SH-SY5Y (cell line): ENCODE results near the gene PITPNC1.

Experiments used
- GATA2 ChIP-seq: IDR thresholded peaks from 2 replicates; pipeline ENCODE4 v1.6.1; 2011; ENCODE audit warnings: mild to moderate bottlenecking, low read depth, low read length
- GATA3 ChIP-seq: IDR thresholded peaks from 2 replicates; pipeline ENCODE4 v1.6.1; 2011; ENCODE audit warnings: low read depth, mild to moderate bottlenecking, low read length, moderate library complexity

The PITPNC1 gene

GRCh38 chr17:67492824-67493517 is 115.9 kb downstream of the PITPNC1 start:
- TF ChIP-seq GATA3 (no peak), GATA2 (no peak)

- TF ChIP-seq GATA2 (no peak), GATA3 (no peak)
Observed at GRCh38 chr17:67493812-67494211, 116.7 kb downstream of the PITPNC1 start.

GRCh38 chr17:67496286-67496685 is 119.2 kb downstream of the PITPNC1 start:
- TF ChIP-seq GATA3 = no peak
- no peak for TF ChIP-seq GATA2

- TF ChIP-seq GATA3 (no peak), GATA2 (no peak)
Observed at GRCh38 chr17:67499685-67500084, 122.6 kb downstream of the PITPNC1 start.

GRCh38 chr17:67500261-67500660 is 123.2 kb downstream of the PITPNC1 start:
- TF ChIP-seq GATA2 = no peak
- TF ChIP-seq GATA3 = no peak

- TF ChIP-seq GATA2 = no peak
- no peak for TF ChIP-seq GATA3
Observed at GRCh38 chr17:67500677-67501300, 123.7 kb downstream of the PITPNC1 start.

- no peak for TF ChIP-seq GATA2
- TF ChIP-seq GATA3 = no peak
Observed at GRCh38 chr17:67502151-67502550, 125.1 kb downstream of the PITPNC1 start.

GRCh38 chr17:67503184-67503583 is 126.1 kb downstream of the PITPNC1 start:
- TF ChIP-seq GATA2 (no peak), GATA3 (no peak)

- no peak for TF ChIP-seq GATA2
Observed at GRCh38 chr17:67503739-67504138, 126.7 kb downstream of the PITPNC1 start.

- TF ChIP-seq GATA2 = no peak
- no peak for TF ChIP-seq GATA3
Observed at GRCh38 chr17:67504182-67504581, 127.1 kb downstream of the PITPNC1 start.

- TF ChIP-seq GATA2 (no peak), GATA3 (no peak)
Observed at GRCh38 chr17:67506966-67507365, 129.9 kb downstream of the PITPNC1 start.

- TF ChIP-seq GATA3 (no peak), GATA2 (no peak)
Observed at GRCh38 chr17:67509390-67510287, 132.6 kb downstream of the PITPNC1 start.

GRCh38 chr17:67511012-67511411 is 133.9 kb downstream of the PITPNC1 start:
- no peak for TF ChIP-seq GATA3
- TF ChIP-seq GATA2 = no peak

GRCh38 chr17:67511804-67512203 is 134.7 kb downstream of the PITPNC1 start:
- no peak for TF ChIP-seq GATA3
- TF ChIP-seq GATA2 = no peak

GRCh38 chr17:67514998-67515397 is 137.9 kb downstream of the PITPNC1 start:
- TF ChIP-seq GATA3 (no peak), GATA2 (no peak)
